Activated naive CD8-positive, alpha-beta T cell treated with anti-CD3 and anti-CD28 coated beads, Interleukin-2, amount 50 U/mL, for 24 hours (primary cell): ENCODE measurements around the gene TMEM214.
A peak's percentile ranks its signal among the peaks of the same experiment; 100 is the strongest.
"Not testable (repeated sequence)": the region's sequence is repeated elsewhere in the genome, so short reads cannot be mapped to it uniquely, and the experiment has no call there.

Experiments used
- ATAC-seq: fragments of 150-1000 bp; cut with Tn5 transposase; one replicate; pipeline ENCODE4 v1.10.0; 2021
- DNase-seq: peaks from one replicate; pipeline ENCODE4 v3.0.0; 2021
- H3K27ac Mint-ChIP-seq: one replicate; pipeline ENCODE4 v1.8.0; 2021; ENCODE audit warnings: mild to moderate bottlenecking, mixed read lengths
- H3K27me3 Mint-ChIP-seq: one replicate; pipeline ENCODE4 v1.8.0; 2021; ENCODE audit warnings: mixed read lengths
- H3K36me3 Mint-ChIP-seq: one replicate; pipeline ENCODE4 v1.8.0; 2021; ENCODE audit warnings: low read depth, mixed read lengths
- H3K4me1 Mint-ChIP-seq: one replicate; pipeline ENCODE4 v1.8.0; 2021; ENCODE audit warnings: mixed read lengths
- H3K4me3 Mint-ChIP-seq: one replicate; pipeline ENCODE4 v1.8.0; 2021; ENCODE audit warnings: mild to moderate bottlenecking, moderate library complexity, mixed read lengths
- H3K9me3 Mint-ChIP-seq: one replicate; pipeline ENCODE4 v1.8.0; 2021; ENCODE audit warnings: mixed read lengths

Gene TMEM214

DNA sequence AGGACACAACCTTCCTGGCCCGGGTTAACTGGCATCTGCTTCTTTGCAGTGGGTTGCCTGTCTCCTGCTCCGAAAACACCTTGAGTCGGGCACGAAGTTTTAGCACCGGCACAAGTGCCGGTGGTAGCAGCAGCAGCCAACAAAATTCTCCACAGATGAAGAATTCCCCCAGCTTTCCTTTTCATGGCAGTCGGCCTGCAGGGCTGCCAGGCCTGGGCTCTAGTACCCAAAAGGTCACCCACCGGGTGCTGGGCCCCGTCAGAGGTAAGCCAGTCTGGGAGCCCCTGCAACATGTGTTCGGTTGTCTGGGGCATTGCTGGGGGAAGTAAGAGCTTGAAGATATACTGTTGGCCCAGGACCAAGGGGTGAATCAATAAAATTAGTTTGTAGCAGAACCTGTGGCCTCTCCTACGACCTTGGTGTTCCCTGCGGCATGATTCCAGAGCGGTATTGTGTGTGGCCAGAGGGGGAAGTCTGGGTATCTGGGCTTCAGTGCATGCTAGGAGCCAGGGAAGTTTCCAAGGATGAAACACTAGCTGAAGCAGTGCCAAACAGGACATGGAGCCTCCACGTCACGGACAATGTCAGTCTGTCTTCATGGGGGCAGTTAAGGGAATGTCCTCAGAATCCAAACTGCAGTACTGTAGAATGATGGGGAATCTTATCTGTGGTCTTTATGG is 26.5 kb downstream of the TMEM214 start:
- Mint-ChIP-seq H3K4me3 (no peak overlapping the region), H3K4me1 (peaks cover 3% of the 10 kb centered on the region), H3K27ac (no peak overlapping the region), H3K36me3 (peaks cover 29% of the 10 kb centered on the region), H3K9me3 (no peaks in the 10 kb centered on the region), H3K27me3 (no peaks in the 10 kb centered on the region)
- DNase-seq = no peak
- ATAC-seq = no peak

DNA sequence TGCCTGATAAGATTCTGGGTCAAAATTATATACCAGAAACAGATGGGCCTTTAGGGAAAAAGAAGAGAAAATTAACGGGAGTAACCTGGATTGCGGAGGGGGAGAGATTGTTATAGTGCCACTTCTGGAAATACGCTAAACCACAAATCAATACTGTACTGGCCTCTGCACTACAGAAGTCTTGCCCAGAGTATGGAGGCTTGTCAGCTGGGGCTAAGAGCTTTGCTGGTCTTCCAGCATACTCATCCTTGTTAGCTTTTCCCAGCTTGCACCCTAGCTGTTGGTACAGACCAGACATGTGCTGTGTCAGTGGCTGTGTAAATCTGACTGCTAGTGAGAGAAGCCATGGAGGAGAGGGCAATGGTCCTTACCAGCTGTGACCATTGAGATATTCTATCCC is 27.6 kb downstream of the TMEM214 start:
- Mint-ChIP-seq H3K4me1 (peaks cover 3% of the 10 kb centered on the region), H3K4me3 (no peak overlapping the region), H3K9me3 (no peaks in the 10 kb centered on the region), H3K27ac (no peak overlapping the region), H3K36me3 (peaks cover 29% of the 10 kb centered on the region), H3K27me3 (no peaks in the 10 kb centered on the region)
- ATAC-seq = no peak
- DNase-seq = no peak

DNA sequence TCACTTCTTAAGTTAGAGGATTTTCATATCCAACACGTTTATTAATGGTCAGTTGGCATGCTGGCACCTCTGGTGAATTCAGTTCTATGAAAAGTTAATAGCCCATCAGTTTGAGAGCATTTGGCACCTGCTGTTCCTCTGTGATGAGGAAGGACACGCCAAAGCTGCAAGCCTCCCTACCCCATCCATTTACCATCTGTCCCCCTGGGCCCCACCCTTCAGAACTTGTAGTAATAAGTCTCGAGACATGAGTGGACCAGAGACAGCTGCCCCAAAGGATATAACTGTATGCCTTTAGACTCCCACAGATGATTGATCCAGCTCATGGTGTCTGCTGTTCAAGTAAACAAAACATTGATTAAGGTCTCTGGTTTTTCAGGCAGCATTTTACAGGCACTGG is 32.4 kb downstream of the TMEM214 start:
- Mint-ChIP-seq H3K9me3 (no peaks in the 10 kb centered on the region), H3K36me3 (peaks cover 45% of the 10 kb centered on the region), H3K27me3 (no peaks in the 10 kb centered on the region), H3K4me3 (no peak overlapping the region), H3K27ac (no peak overlapping the region), H3K4me1 (peaks cover 17% of the 10 kb centered on the region)
- no peak for ATAC-seq
- DNase-seq = no peak

DNA sequence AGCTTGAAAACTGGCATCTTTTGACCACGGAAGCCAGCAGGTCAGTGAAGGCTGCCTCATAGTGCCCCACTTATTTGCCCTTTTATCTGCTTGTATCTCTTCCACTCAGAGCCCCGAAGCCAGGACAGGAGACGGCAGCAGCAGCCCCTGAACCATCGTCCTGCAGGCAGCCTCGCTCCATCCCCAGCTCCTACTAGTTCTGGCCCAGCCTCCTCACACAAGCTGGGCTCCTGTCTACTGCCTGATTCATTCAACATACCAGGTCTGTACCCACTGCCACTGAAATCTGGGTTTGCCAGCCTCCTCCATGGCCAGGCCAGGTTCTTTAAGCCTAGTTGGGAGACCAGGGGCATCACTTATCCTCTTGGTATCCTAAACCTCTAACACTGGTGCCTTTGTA is 34.6 kb downstream of the TMEM214 start:
- Mint-ChIP-seq H3K4me1 (peaks cover 32% of the 10 kb centered on the region), H3K27ac (no peak overlapping the region), H3K27me3 (no peaks in the 10 kb centered on the region), H3K9me3 (no peaks in the 10 kb centered on the region), H3K36me3 (peaks cover 42% of the 10 kb centered on the region), H3K4me3 (no peak overlapping the region)
- DNase-seq (no peak), ATAC-seq (no peak)

DNA sequence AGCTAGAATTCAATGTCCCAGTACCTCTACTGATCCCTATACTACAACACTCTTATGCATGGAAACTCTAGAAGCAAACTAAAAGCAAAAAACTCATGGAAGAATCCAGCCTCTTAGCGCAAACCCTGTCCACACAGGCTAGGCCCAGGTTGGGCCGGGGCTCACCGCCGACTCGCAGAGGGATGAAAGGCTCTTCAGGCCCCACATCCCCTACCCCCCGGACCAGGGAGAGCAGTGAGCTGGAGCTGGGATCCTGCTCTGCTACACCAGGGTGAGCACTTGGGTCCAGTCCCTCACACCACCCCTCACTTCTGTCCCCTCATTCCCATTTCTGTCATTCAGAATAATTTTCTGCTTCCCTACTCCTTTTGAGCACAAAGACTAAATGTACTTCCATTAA is 36.7 kb downstream of the TMEM214 start:
- H3K36me3 Mint-ChIP-seq = peaks cover 37% of the 10 kb centered on the region
- H3K4me1 Mint-ChIP-seq = peaks cover 48% of the 10 kb centered on the region
- no peak for DNase-seq
- no peaks in the 10 kb centered on the region for H3K9me3 Mint-ChIP-seq
- ATAC-seq = no peak
- no peaks in the 10 kb centered on the region for H3K27me3 Mint-ChIP-seq
- peak overlapping the region; percentile 97 for H3K4me3 Mint-ChIP-seq
- H3K27ac Mint-ChIP-seq = peak overlapping the region; percentile 92

DNA sequence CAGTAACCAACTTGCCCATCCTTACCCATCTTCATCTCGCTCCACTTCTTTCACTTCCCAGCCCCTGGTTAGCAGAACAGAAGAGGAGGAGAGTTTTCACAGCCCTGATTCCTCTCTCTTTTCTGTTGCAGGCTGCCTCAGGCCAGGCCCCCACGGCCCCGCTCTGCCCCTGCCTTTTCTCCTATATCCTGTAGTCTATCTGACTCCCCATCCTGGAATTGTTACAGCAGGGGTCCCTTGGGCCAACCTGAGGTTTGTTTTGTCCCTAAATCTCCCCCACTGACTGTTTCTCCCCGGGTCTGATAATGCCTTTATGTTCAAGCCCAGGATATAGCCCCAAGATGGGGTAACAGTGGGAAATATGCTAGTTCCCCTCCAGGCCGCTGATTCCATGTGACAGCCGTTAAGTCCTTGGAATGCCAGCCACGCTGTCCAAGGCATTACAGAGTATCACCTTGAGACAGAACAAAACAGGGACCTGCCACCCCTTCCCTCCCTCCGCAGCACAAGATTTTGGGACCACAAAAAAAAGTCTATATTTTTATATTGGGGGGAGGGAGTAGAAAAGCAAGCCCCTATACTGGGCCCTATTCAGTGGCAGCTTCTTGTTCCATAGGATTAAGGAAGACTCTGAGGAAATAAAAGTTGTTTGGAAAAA is 37.3 kb downstream of the TMEM214 start:
- no peaks in the 10 kb centered on the region for H3K27me3 Mint-ChIP-seq
- no peaks in the 10 kb centered on the region for H3K9me3 Mint-ChIP-seq
- peaks cover 55% of the 10 kb centered on the region for H3K4me1 Mint-ChIP-seq
- H3K36me3 Mint-ChIP-seq = peaks cover 34% of the 10 kb centered on the region
- DNase-seq = no peak
- H3K4me3 Mint-ChIP-seq = peak overlapping the region; percentile 97
- H3K27ac Mint-ChIP-seq = peak overlapping the region; percentile 92
- ATAC-seq = no peak

DNA sequence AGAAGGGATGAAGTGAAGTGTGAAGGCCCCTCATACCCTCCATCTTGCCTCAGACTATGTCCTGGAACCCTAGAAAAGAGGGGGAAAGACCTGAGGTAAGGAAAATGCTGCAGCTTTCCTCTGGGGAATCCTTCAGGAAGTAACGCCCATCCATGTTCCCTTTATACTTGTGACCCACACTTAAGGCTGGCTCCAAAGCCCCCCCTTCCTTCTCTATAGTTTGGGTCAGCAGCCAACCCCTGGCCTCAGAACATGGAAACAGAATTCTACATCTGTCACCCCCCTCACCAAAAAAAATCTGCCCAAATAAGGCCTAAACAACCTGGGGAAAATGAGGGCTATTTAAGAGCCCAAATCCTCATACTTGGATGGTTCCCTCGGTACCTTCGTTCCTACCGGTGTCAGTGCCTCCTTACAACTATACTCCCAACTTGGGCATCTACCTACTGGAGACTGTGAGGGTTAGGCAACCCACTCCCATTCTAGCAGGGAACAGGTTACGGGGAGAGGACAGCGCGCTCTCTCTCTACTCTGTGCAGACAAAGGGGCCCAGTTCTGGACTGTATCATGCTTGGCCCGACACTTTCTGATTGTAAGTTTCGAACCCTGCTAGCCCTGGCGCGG is 38.0 kb downstream of the TMEM214 start:
- ATAC-seq = no peak
- no peaks in the 10 kb centered on the region for H3K9me3 Mint-ChIP-seq
- peak overlapping the region; percentile 97 for H3K4me3 Mint-ChIP-seq
- peaks cover 61% of the 10 kb centered on the region for H3K4me1 Mint-ChIP-seq
- H3K36me3 Mint-ChIP-seq = peaks cover 30% of the 10 kb centered on the region
- H3K27me3 Mint-ChIP-seq = no peaks in the 10 kb centered on the region
- DNase-seq = no peak
- peak overlapping the region; percentile 92 for H3K27ac Mint-ChIP-seq

DNA sequence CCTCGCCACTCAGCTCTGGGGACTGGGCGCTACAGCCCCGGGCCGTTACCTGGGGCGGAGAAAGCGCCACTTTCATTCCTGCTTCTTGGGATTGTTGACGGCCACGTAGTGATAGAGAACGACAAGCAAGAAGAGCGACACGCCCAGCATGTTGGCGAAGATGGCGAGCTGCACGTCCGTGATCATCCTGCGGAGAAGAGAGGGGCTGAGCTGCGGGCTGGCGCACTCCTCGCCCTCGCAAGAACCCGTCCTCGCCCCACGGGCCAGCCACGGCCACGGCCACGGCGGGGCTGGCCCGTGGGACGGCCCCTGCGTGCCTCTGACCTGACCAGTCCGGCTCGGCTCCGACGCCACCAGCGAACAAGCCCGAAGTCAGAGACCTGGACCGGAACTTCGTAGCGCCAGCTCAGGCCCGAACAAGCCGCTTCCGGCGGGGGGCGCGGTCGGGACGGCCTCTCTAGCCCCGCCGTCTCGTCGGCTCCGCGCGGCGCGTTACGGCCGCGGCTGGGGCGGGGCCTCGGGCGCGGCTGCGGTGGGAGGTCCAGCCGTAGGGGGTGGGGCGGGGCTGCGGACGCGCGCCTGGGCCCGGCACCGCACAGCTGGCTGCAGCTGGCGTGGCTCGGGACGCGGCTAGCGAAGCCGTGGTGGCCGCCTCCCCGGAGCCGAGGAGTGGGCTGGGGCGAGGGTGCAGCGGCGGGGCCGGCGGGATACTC is 38.7 kb downstream of the TMEM214 start, which contains the start of gene OST4:
TSS of gene OST4 (minus strand) at position 378 of the 713 bp plus-strand sequence.
- no peaks in the 10 kb centered on the region for H3K27me3 Mint-ChIP-seq
- DNase-seq = peak; percentile 92
- H3K4me3 Mint-ChIP-seq = peak within 1 kb of the TSS; percentile 97

DNA sequence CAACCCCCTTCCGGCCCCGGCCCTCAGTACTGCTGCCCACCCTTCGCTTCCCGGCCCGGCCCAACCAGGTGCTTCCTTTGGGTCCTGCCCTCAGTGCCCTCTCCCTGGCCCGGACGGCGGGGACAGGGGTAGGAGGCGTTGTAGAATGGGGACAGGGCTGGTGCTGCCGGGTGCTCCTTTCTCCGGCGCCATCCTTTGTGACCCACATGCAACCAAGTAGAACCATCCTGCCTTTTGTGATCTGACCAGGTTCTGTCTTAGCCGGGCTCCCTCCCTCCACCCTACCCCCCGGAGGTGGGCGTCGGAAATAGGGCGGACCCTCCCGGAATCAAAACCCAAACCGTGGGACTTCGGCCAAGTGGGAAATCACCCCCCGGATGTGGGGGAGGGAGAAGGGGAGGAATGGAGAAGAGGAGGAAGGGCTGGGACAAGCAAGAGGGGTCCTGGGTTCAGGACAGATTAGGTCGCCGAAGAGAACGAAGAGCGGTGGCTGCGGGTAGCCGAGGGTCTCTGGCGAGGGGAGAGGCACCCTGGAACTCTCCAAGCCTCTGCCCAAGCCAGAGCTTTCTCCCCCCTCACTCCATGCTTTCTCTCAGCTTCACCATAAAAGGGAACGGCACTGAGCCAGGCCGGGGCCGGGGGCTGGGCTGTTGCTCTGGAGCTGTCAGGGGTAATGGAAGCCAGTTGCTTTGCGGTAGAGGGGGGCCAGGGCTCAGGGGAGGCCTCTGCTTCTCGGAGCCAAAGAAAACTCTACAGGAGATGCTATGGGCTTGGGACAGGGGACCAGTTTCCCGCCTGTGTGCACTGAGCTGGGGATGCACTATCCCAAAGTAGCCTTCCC is 39.4 kb downstream of the TMEM214 start:
- DNase-seq (peak; percentile 63), ATAC-seq (peak; percentile 27)
- H3K36me3 Mint-ChIP-seq = peaks cover 25% of the 10 kb centered on the region
- no peaks in the 10 kb centered on the region for H3K27me3 Mint-ChIP-seq
- H3K4me1 Mint-ChIP-seq = peaks cover 67% of the 10 kb centered on the region
- H3K9me3 Mint-ChIP-seq = no peaks in the 10 kb centered on the region
- H3K4me3 Mint-ChIP-seq = peak overlapping the region; percentile 82
- peak overlapping the region; percentile 85 for H3K27ac Mint-ChIP-seq

More for the DNA sequence above, 38.7 kb downstream of the TMEM214 start, which contains the start of gene OST4:
- H3K9me3 Mint-ChIP-seq = no peaks in the 10 kb centered on the region
- ATAC-seq = peak; percentile 93
- H3K27ac Mint-ChIP-seq = peak within 1 kb of the TSS; percentile 92
- peaks cover 67% of the 10 kb centered on the region for H3K4me1 Mint-ChIP-seq
- peaks cover 26% of the 10 kb centered on the region for H3K36me3 Mint-ChIP-seq

DNA sequence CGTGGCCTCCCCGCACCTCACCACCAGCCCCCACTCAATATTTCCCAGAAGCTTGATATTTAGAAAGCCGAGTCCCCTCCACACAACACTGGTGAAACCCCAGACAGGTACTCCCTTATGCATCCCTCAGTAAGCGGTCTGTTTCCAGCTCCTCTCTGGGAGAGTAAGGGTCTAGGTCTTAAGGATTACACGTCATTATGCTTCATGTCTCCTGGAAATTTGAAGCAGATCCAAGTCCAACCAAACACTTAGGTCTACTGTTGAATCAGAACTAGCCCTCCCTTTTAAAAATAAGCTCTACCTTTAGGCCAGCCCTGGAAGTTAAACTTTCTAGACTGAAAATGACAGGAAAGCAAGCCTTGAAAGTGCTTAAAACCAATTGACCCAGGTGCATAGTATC is 40.2 kb downstream of the TMEM214 start:
- DNase-seq (no peak), ATAC-seq (no peak)
- H3K4me3 Mint-ChIP-seq = peak overlapping the region; percentile 82
- H3K9me3 Mint-ChIP-seq = no peaks in the 10 kb centered on the region
- no peaks in the 10 kb centered on the region for H3K27me3 Mint-ChIP-seq
- H3K27ac Mint-ChIP-seq = peak overlapping the region; percentile 85
- H3K36me3 Mint-ChIP-seq = peaks cover 20% of the 10 kb centered on the region
- peaks cover 69% of the 10 kb centered on the region for H3K4me1 Mint-ChIP-seq

DNA sequence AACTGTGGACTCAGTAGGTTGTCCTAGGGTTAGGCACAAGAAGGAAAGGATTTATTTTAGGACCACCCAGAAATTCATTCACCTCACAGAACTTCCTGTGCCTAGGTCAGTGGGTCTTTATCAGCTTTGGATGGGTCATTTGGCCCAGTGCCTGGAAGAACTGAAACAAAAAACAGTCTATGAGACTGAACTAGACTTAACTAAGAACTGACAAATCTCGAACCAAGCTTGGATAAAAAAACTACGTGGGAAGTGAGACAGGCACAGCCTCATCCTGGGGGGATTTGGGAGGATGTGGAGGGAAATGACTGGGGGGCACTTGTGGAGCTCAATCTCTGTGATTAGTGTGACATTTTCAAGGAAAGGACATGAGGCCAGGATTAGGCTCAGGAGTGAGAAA is 41.0 kb downstream of the TMEM214 start:
- no peak for ATAC-seq
- H3K4me1 Mint-ChIP-seq = peaks cover 68% of the 10 kb centered on the region
- H3K9me3 Mint-ChIP-seq = no peaks in the 10 kb centered on the region
- peaks cover 13% of the 10 kb centered on the region for H3K36me3 Mint-ChIP-seq
- no peak for DNase-seq
- no peak overlapping the region for H3K4me3 Mint-ChIP-seq
- peak overlapping the region; percentile 41 for H3K27ac Mint-ChIP-seq
- no peaks in the 10 kb centered on the region for H3K27me3 Mint-ChIP-seq

DNA sequence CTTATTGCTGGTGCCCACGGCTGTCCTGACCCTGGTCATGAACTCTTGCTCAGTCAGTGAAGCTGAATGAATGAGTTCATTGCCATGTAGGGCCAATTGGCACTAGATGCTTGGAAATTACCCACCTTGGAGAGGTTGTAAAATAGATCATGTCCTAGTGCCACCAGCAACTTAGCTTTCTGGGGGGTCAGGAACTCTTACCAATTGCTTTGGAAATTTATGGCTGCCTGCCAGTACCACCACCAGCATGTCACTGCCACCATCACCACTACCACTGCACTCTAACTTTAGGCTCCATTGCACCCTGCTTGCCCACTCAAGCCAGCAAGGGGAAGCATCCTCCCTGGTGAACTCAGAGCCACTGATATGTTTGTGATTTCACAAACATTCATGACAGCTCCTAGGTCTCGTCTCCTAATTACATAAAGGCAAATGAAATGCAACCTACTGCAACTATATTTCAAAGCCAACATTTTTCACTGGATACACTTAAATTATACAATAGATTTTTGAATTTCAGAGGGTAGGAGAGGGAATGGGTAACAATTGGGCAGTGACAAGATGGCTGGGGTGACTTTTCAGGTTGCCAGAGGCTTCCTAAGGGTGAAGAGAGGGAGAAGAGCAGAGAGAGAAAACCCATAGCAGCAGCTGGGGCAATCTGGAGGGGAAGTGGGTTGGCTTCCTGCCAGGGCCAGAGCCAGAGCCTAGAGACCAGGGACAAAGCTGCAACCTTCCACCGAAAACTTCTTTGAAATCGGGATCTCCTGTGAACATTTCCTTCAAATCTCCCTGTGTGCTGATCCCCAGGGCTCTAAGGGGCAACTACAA is 42.2 kb downstream of the TMEM214 start:
- ATAC-seq = no peak
- H3K27ac Mint-ChIP-seq = peak overlapping the region; percentile 30
- H3K9me3 Mint-ChIP-seq = no peaks in the 10 kb centered on the region
- H3K36me3 Mint-ChIP-seq = peaks cover 2% of the 10 kb centered on the region
- peak overlapping the region; percentile 36 for H3K4me3 Mint-ChIP-seq
- peak; percentile 33 for DNase-seq
- peaks cover 57% of the 10 kb centered on the region for H3K4me1 Mint-ChIP-seq
- H3K27me3 Mint-ChIP-seq = no peaks in the 10 kb centered on the region

DNA sequence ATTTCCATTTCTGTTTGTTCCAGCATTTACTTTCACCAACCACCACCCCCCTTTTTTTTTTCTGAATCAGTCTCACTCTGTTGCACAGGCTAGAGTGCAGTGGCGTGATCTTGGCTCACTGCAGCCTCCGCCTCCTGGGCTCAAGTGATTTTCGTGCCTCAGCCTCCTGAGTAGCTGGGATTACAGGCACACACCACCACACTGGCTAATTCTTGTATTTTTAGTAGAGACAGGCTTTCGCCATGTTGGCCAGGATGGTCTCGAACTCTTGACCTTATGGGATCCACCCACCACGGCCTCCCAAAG is 42.8 kb downstream of the TMEM214 start:
- Mint-ChIP-seq H3K4me1 (peaks cover 57% of the 10 kb centered on the region), H3K4me3 (peak overlapping the region; percentile 36)

More for the DNA sequence above, 42.8 kb downstream of the TMEM214 start:
- H3K27ac Mint-ChIP-seq = peak overlapping the region; percentile 30
- DNase-seq, H3K36me3 Mint-ChIP-seq, H3K27me3 Mint-ChIP-seq, ATAC-seq, H3K9me3 Mint-ChIP-seq: not testable (repeated sequence)
